Iris pigment epithelial cell (primary cell): ENCODE measurements around the gene RTN4.

ENCODE experiments used
- DNase-seq: peaks from one replicate; pipeline ENCODE4 v3.0.0-alpha.2; 2011; ENCODE audit warnings: low read depth

RTN4 gene

GRCh38 chr2:55038428-55038827 is 11.8 kb downstream of the RTN4 start:
- peak; percentile 45 for DNase-seq

- DNase-seq, result no peak
Observed at GRCh38 chr2:55035716-55036115, 14.5 kb downstream of the RTN4 start.

- no peak for DNase-seq
Observed at GRCh38 chr2:55033921-55034320, 16.3 kb downstream of the RTN4 start.

GRCh38 chr2:55033076-55033742 is 17.0 kb downstream of the RTN4 start:
- no peak for DNase-seq

GRCh38 chr2:55031505-55031904 is 18.7 kb downstream of the RTN4 start:
- DNase-seq, result no peak

- DNase-seq, result no peak
Observed at GRCh38 chr2:55030766-55031165, 19.5 kb downstream of the RTN4 start.

- DNase-seq, result no peak
Observed at GRCh38 chr2:55029098-55029497, 21.2 kb downstream of the RTN4 start.

GRCh38 chr2:55027226-55027625 is 23.0 kb downstream of the RTN4 start:
- no peak for DNase-seq

- peak; percentile 68 for DNase-seq
Observed at GRCh38 chr2:55026202-55026601, 24.0 kb downstream of the RTN4 start.

GRCh38 chr2:55025627-55026026 is 24.6 kb downstream of the RTN4 start:
- no peak for DNase-seq

- no peak for DNase-seq
Observed at GRCh38 chr2:55025082-55025481, 25.2 kb downstream of the RTN4 start.

GRCh38 chr2:55022476-55022875 is 27.8 kb downstream of the RTN4 start:
- no peak for DNase-seq

GRCh38 chr2:55019526-55020258 is 30.6 kb downstream of the RTN4 start:
- peak; percentile 43 for DNase-seq

- DNase-seq, result no peak
Observed at GRCh38 chr2:55018619-55019018, 31.6 kb downstream of the RTN4 start.

- DNase-seq, result no peak
Observed at GRCh38 chr2:55017880-55018279, 32.4 kb downstream of the RTN4 start.

GRCh38 chr2:55017428-55017827 is 32.8 kb downstream of the RTN4 start:
- DNase-seq, result no peak

- DNase-seq, result peak; percentile 66
Observed at GRCh38 chr2:55014962-55015939, 35.0 kb downstream of the RTN4 start.

- DNase-seq, result no peak
Observed at GRCh38 chr2:55013936-55014335, 36.3 kb downstream of the RTN4 start.

GRCh38 chr2:55012672-55013484 is 37.4 kb downstream of the RTN4 start:
- no peak for DNase-seq

GRCh38 chr2:55011831-55012671 is 38.2 kb downstream of the RTN4 start:
- DNase-seq, result no peak

GRCh38 chr2:55010915-55011314 is 39.3 kb downstream of the RTN4 start:
- peak; percentile 51 for DNase-seq
